Kidney epithelial cell (primary cell): ENCODE data around the gene GABPB1. TPM values are rescaled to one million over a fixed set of nuclear protein-coding genes. Genes with fewer than 3 reads are reported as not detected.

Source experiments
- DNase-seq: peaks from one replicate; pipeline ENCODE4 v3.0.0-alpha.2; 2010; ENCODE audit warnings: low read depth
- H3K27me3 ChIP-seq: 2 replicates; pipeline ENCODE4 v1.6.0; 2011; ENCODE audit warnings: low read length; ENCODE audit not compliant: control insufficient read depth, insufficient read depth
- H3K36me3 ChIP-seq: 2 replicates; pipeline ENCODE4 v1.5.1; 2011; ENCODE audit warnings: low read length; ENCODE audit not compliant: control insufficient read depth, insufficient read depth
- H3K4me3 ChIP-seq: 2 replicates; pipeline ENCODE4 v1.5.1; 2011; ENCODE audit warnings: low read depth, mild to moderate bottlenecking, control low read depth, low read length
- CTCF ChIP-seq: IDR thresholded peaks from 2 replicates; pipeline ENCODE4 v1.5.1; 2011; ENCODE audit warnings: mild to moderate bottlenecking, moderate library complexity, low read length, control low read depth, inconsistent platforms; ENCODE audit not compliant: insufficient read depth, poor library complexity, severe bottlenecking
- total RNA-seq: library from RNA; depleted of rRNA; stranded (reverse); fragments of >200 nt; gene quantifications from 2 replicates; pipeline ENCODE4 v1.2.3, GENCODE V29; 2015

The GABPB1 gene
- total RNA-seq, 1 donor from 2014 or later = 44.2 TPM

GRCh38 chr15:50361756-50362155, 6.8 kb upstream of the GABPB1 start:
- no peak for DNase-seq
- no peak overlapping the region for H3K4me3 ChIP-seq
- no peaks in the 10 kb centered on the region for H3K27me3 ChIP-seq
- no peak for TF ChIP-seq CTCF
- no peaks in the 10 kb centered on the region for H3K36me3 ChIP-seq

GRCh38 chr15:50358845-50359244, 3.8 kb upstream of the GABPB1 start:
- DNase-seq = no peak
- TF ChIP-seq CTCF = peak; percentile 55
- Histone ChIP-seq H3K4me3 (no peak overlapping the region), H3K27me3 (no peaks in the 10 kb centered on the region), H3K36me3 (no peaks in the 10 kb centered on the region)

- Histone ChIP-seq H3K27me3 (no peaks in the 10 kb centered on the region), H3K36me3 (no peaks in the 10 kb centered on the region), H3K4me3 (peak overlapping the region; percentile 96)
- TF ChIP-seq CTCF = no peak
- DNase-seq = no peak
Measured at GRCh38 chr15:50355980-50356379, 982 bp upstream of the GABPB1 start.

GRCh38 chr15:50355619-50355905, 564 bp upstream of the GABPB1 start:
- peak overlapping the region; percentile 96 for H3K4me3 ChIP-seq
- TF ChIP-seq CTCF = no peak
- no peaks in the 10 kb centered on the region for H3K36me3 ChIP-seq
- DNase-seq = no peak
- H3K27me3 ChIP-seq = no peaks in the 10 kb centered on the region

GRCh38 chr15:50353975-50354837, 792 bp downstream of the GABPB1 start:
- TF ChIP-seq CTCF = no peak

More at GRCh38 chr15:50353975-50354837, 792 bp downstream of the GABPB1 start:
- Histone ChIP-seq H3K36me3 (no peaks in the 10 kb centered on the region), H3K27me3 (no peaks in the 10 kb centered on the region), H3K4me3 (peak overlapping the region; percentile 96)
- peak; percentile 52 for DNase-seq
